ENCODE results near the gene POLDIP2. TPM values are rescaled to one million over a fixed set of nuclear protein-coding genes. Genes with fewer than 3 reads are reported as not detected.

POLDIP2 gene
- total RNA-seq, 1 donor from 2014 or later: 93.2 TPM

Other genes starting within 250 kb of the POLDIP2 start
- gene TMEM97, start 38.3 kb downstream of the POLDIP2 start, total RNA-seq: 60.5 and 61.8 TPM in 2 replicates
- 21.1 and 24.1 TPM in 2 replicates for gene IFT20, start 22.1 kb downstream of the POLDIP2 start, total RNA-seq
- gene TNFAIP1, start 21.8 kb downstream of the POLDIP2 start, total RNA-seq: 31.3 and 32.3 TPM in 2 replicates
- gene SEBOX, start 7.7 kb upstream of the POLDIP2 start, total RNA-seq: not detected in 2 replicates
- 0.23 and 0.50 TPM in 2 replicates for gene VTN, start 12.8 kb upstream of the POLDIP2 start, total RNA-seq
- gene SARM1, start 14.2 kb upstream of the POLDIP2 start, total RNA-seq: 35.0 and 35.9 TPM in 2 replicates
- 5.3 and 6.9 TPM in 2 replicates for gene SLC46A1, start 48.7 kb upstream of the POLDIP2 start, total RNA-seq
- gene SLC13A2, start 116.1 kb upstream of the POLDIP2 start, total RNA-seq: not detected in 2 replicates
- not detected in 2 replicates for gene FOXN1, start 148.8 kb upstream of the POLDIP2 start, total RNA-seq
- 55.3 and 63.9 TPM in 2 replicates for gene UNC119, start 195.1 kb upstream of the POLDIP2 start, total RNA-seq
- gene PIGS, start 214.0 kb upstream of the POLDIP2 start, total RNA-seq: 65.1 and 70.9 TPM in 2 replicates
- gene ALDOC, start 219.4 kb upstream of the POLDIP2 start, total RNA-seq: 95.0 and 95.7 TPM in 2 replicates
- 92.5 and 98.8 TPM in 2 replicates for gene SPAG5, start 241.5 kb upstream of the POLDIP2 start, total RNA-seq